Heart right ventricle (tissue), 16 donors: ENCODE results near the gene PARD3. TPM values are rescaled to one million over a fixed set of nuclear protein-coding genes. Genes with fewer than 3 reads are reported as not detected.

ENCODE experiments used
- ATAC-seq, 8 donors: fragments of 200-7000 bp; cut with Tn5 transposase; one replicate each; pipeline ENCODE4 v1.9.1; 2020; ENCODE audit warnings: mild to moderate bottlenecking in 8 of 8, moderate library complexity in 8 of 8, moderate number of reproducible peaks in 1 of 8
- DNase-seq, 2 donors: peaks; one replicate each; pipeline ENCODE4 v3.0.0-alpha.2; 2020
- H3K27ac ChIP-seq, 10 donors: fragments of 200-600 bp; sonication (generic) in 2 of 10; one replicate each; pipeline versions ENCODE4 v1.5.0 to v1.8.0; 2020 to 2022; ENCODE audit warnings: mild to moderate bottlenecking in 3 of 10
- H3K27me3 ChIP-seq, 7 donors: fragments of 200-600 bp; one replicate each; pipeline ENCODE4 v1.8.0; 2021 to 2022; ENCODE audit warnings: mild to moderate bottlenecking in 2 of 7
- H3K36me3 ChIP-seq, 9 donors: fragments of 200-600 bp; sonication (generic) in 1 of 9; one replicate each; pipeline versions ENCODE4 v1.5.0 to v1.8.0; 2020 to 2022; ENCODE audit warnings: mild to moderate bottlenecking in 2 of 9
- H3K4me1 ChIP-seq, 9 donors: fragments of 200-600 bp; sonication (generic) in 1 of 9; one replicate each; pipeline versions ENCODE4 v1.5.0 to v1.8.0; 2020 to 2022; ENCODE audit warnings: mild to moderate bottlenecking in 4 of 9
- H3K4me3 ChIP-seq, 10 donors: fragments of 200-600 bp; sonication (generic) in 2 of 10; one replicate each; pipeline versions ENCODE4 v1.5.0 to v1.8.0; 2020 to 2022; ENCODE audit warnings: mild to moderate bottlenecking in 7 of 10, moderate library complexity in 2 of 10
- H3K9me3 ChIP-seq, 11 donors: fragments of 200-600 bp in 10 of 11; sonication (generic) in 2 of 11; one replicate each; pipeline versions ENCODE4 v1.5.0 to v1.8.0; 2013 to 2022; ENCODE audit warnings: mild to moderate bottlenecking in 2 of 11, control low read depth in 1 of 11, moderate library complexity in 1 of 11
- CTCF ChIP-seq, 9 donors: fragments of 200-600 bp; sonication (generic) in 2 of 9; IDR thresholded peaks; one replicate each; pipeline versions ENCODE4 v1.5.0 to v1.8.0; 2021 to 2022; ENCODE audit warnings: antibody characterized with exemption in 9 of 9, mild to moderate bottlenecking in 5 of 9, moderate library complexity in 1 of 9
- WGBS, 2 donors: extraction: QIAGEN DNeasy Blood & Tissue Kit; methylation state at CpG; one replicate each; pipeline ENCODE4 v1.1.7; 2013; ENCODE audit warnings: inconsistent platforms in 1 of 2; 5-methylcytosine and 5-hydroxymethylcytosine counted together
- intact Hi-C, 10 donors: fragments of 100-400 bp; cut with DNase I; formaldehyde crosslinking; loops; one replicate each; pipeline versions ENCODE4 v1.11.1 to v1.14.2; 2022
- polyA plus RNA-seq, 2 donors: library from polyadenylated mRNA; stranded (reverse); fragments of 200-250 nt; gene quantifications; one replicate each; pipeline ENCODE4 v1.2.3, GENCODE V29; 2013
- total RNA-seq, 10 donors: library from RNA; stranded (reverse); fragmentation: NEBNext Ultra II Directional in 3 of 10; extraction: Animal tissue kit (Norgen Biotek cat#: 25700) in 3 of 10; gene quantifications; one replicate each; pipeline versions ENCODE4 v1.2.1 to v1.2.4, GENCODE V29; 2021 to 2023
- donor health status: Arrhythmogenic right ventricular cardiomyopathy.
- donor health status: ischemic (EF 13 %, LVEDD 7.1; RV severe dilation, severe dysfunction).
- donor health status: healthy with polysubstance abuse.
- donor health status: DM: no; HTN: yes; CAD: no.
- donor health status: DM: no; HTN: no; CAD: no.
- donor health status: ischemic (EF 25% LVEDD 6.9; RV normal size, moderate dysfunction).
- donor health status: ischemic (EF 25% LVEDD 5.7; RV mildly dilated, moderate dysfunction).
- donor health status: healthy.
- donor health status: DM: yes; HTN: yes; CAD: no.
- donor health status: Ischemic cardiomyopathy.
- donor health status: ischemic (EF 35%, LVEDD 5.7; RV mildly dilated, moderate dysfunction).
- donor health status: nonischemic (EF 11% LVEDD 7.7; RV severe dilation, severe dysfunction).
- donor health status: DM: yes; HTN: yes; CAD: no.
- donor health status: PGD.
- donor health status: ischemic (EF 29% LVEDD 5.4; RV normal size, mild dysfunction).
- donor health status: nonischemic (EF 23%, LVEDD 6.1; RV moderate dilation, normal function).

PARD3 gene
- total and polyA plus RNA-seq, 12 donors = 19.7 to 41.8 (median 34.2) TPM

- peaks cover 0 to 11% (median 0%) of the 10 kb centered on the region in 9 donors for H3K36me3 ChIP-seq
- peaks cover 0 to 22% (median 11%) of the 10 kb centered on the region in 9 donors for H3K4me1 ChIP-seq
- H3K4me3 ChIP-seq = no peak overlapping the region
- no peak for ATAC-seq
- H3K9me3 ChIP-seq = no peaks in the 10 kb centered on the region
- TF ChIP-seq CTCF (IDR thresholded peaks at IDR 0.05) = no peak
- WGBS, 2 donors = 68 to 78% methylated on average over 1 of the region's 1 CpG
- no peak for DNase-seq
- no peaks in the 10 kb centered on the region for H3K27me3 ChIP-seq
- peak overlapping the region in 2 of 10 donors; percentile 22 to 25 for H3K27ac ChIP-seq
- intact Hi-C loops = no loop called here
Observed at GRCh38 chr10:34340934-34341333, 474.2 kb downstream of the PARD3 start.

- no peak overlapping the region for H3K27ac ChIP-seq
Observed at GRCh38 chr10:34339816-34340553, 475.1 kb downstream of the PARD3 start.

GRCh38 chr10:34337917-34338316 lies 477.2 kb downstream of the PARD3 start:
- Histone ChIP-seq H3K27ac (no peak overlapping the region), H3K9me3 (no peaks in the 10 kb centered on the region), H3K27me3 (no peaks in the 10 kb centered on the region), H3K4me3 (no peak overlapping the region), H3K4me1 (peaks cover 0 to 22% (median 11%) of the 10 kb centered on the region in 9 donors), H3K36me3 (peaks cover 0 to 11% (median 0%) of the 10 kb centered on the region in 9 donors)
- DNase-seq (no peak), ATAC-seq (no peak)
- intact Hi-C loops = no loop called here
- TF ChIP-seq CTCF (IDR thresholded peaks at IDR 0.05) = no peak
- WGBS, 2 donors = 64 to 66% methylated on average over 3 of the region's 3 CpGs

More at GRCh38 chr10:34339816-34340553, 475.1 kb downstream of the PARD3 start:
- ATAC-seq (no peak), DNase-seq (no peak)
- peaks cover 0 to 22% (median 11%) of the 10 kb centered on the region in 9 donors for H3K4me1 ChIP-seq
- 70 to 71% methylated on average over 2 of the region's 2 CpGs for WGBS, 2 donors
- no peak for TF ChIP-seq CTCF (IDR thresholded peaks at IDR 0.05)
- H3K27me3 ChIP-seq = no peaks in the 10 kb centered on the region
- intact Hi-C loops = no loop called here
- peaks cover 0 to 11% (median 0%) of the 10 kb centered on the region in 9 donors for H3K36me3 ChIP-seq
- no peaks in the 10 kb centered on the region for H3K9me3 ChIP-seq
- H3K4me3 ChIP-seq = no peak overlapping the region

- TF ChIP-seq CTCF (IDR thresholded peaks at IDR 0.05) = no peak
- DNase-seq = no peak
- no peak overlapping the region for H3K27ac ChIP-seq
- H3K36me3 ChIP-seq = peaks cover 0 to 13% (median 0%) of the 10 kb centered on the region in 9 donors
- WGBS, 2 donors = 95 to 96% methylated on average over 5 of the region's 5 CpGs
- no peak overlapping the region for H3K4me3 ChIP-seq
- H3K4me1 ChIP-seq = peaks cover 0 to 19% (median 11%) of the 10 kb centered on the region in 9 donors
- H3K9me3 ChIP-seq = no peaks in the 10 kb centered on the region
- intact Hi-C loops = no loop called here
- no peak for ATAC-seq
- H3K27me3 ChIP-seq = no peaks in the 10 kb centered on the region
Observed at GRCh38 chr10:34335960-34336690, 479.0 kb downstream of the PARD3 start.
